SJCRH30 (cell line): Measurements from ENCODE around the gene DNAAF5. TPM values are rescaled to one million over a fixed set of nuclear protein-coding genes. Genes with fewer than 3 reads are reported as not detected.

ENCODE experiments used
- DNase-seq, 2 experiments: peaks; one replicate each; pipeline ENCODE4 v3.0.0-alpha.2; 2015 to 2020
- H3K27ac ChIP-seq: fragments of 250-450 bp; sonication (Bioruptor Pico); 2 replicates; pipeline ENCODE4 v1.5.1; 2020; ENCODE audit warnings: mild to moderate bottlenecking, moderate library complexity
- H3K27me3 ChIP-seq: fragments of 250-450 bp; sonication (Bioruptor Pico); 2 replicates; pipeline ENCODE4 v1.5.1; 2020; ENCODE audit warnings: mild to moderate bottlenecking, moderate library complexity
- H3K36me3 ChIP-seq: fragments of 250-450 bp; sonication (Bioruptor Pico); 2 replicates; pipeline ENCODE4 v1.5.1; 2020; ENCODE audit warnings: mild to moderate bottlenecking, moderate library complexity
- H3K4me1 ChIP-seq: fragments of 250-450 bp; sonication (Bioruptor Pico); 2 replicates; pipeline ENCODE4 v1.5.1; 2020; ENCODE audit warnings: mild to moderate bottlenecking, moderate library complexity
- H3K4me3 ChIP-seq: fragments of 250-450 bp; sonication (Bioruptor Pico); 2 replicates; pipeline ENCODE4 v1.5.1; 2020; ENCODE audit warnings: mild to moderate bottlenecking, moderate library complexity
- H3K9me3 ChIP-seq: fragments of 250-450 bp; sonication (Bioruptor Pico); replicated peaks from 2 replicates; pipeline ENCODE4 v1.5.1; 2020; ENCODE audit warnings: mild to moderate bottlenecking, moderate library complexity
- total RNA-seq: library from RNA; depleted of rRNA; stranded (reverse); fragments of >200 nt; shearing (Covaris generic); gene quantifications from 2 replicates; pipeline ENCODE4 v1.2.3, GENCODE V29; 2014; rRNA removed

The DNAAF5 gene
- 18.4 and 19.4 TPM in 2 replicates for total RNA-seq

DNA sequence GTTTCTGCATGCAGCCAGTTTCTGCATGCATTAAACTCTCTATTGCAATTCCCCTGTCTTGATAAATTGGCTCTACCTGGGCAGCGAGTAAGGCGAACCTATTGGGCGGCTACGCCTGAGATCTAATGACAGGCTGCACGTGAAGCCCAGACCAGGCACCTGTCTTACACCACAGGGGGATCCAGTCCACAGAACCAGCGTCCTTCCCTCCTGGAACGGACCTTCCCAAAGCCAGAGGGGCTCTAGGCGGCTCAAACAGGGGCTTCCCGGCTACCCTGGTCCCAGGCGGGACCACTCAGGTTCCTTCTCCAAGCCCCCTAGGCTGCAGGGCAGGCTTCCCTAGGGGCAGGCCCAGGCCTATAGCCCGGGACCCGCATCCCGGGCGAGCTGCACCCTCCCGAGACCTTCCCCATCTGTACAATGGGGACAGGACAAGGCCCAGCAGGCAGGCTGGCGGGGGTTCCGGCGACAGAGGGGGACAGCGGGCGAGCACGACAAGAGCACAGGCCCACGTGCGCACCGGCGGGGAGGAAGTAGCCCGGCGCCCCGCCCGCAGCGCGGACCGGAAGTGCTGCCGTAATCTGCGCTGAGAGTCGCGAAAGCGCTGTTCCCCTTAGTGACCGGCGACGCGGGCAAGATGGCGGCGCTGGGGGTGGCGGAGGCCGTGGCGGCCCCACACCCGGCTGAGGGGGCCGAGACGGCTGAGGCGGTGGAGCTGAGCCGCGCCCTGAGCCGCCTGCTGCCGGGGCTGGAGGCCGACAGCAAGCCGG is at the start of gene DNAAF5:
TSS of gene DNAAF5 (plus strand) at position 616 of the 770 bp plus-strand sequence. CDS start at position 638, 22 bp downstream.
- H3K4me1 ChIP-seq: no peaks in the 10 kb centered on the region
- no peaks in the 10 kb centered on the region for H3K27me3 ChIP-seq
- H3K36me3 ChIP-seq: no peaks in the 10 kb centered on the region
- peak within 1 kb of the TSS; percentile 92 for H3K4me3 ChIP-seq
- DNase-seq: peak; percentile 76 to 81
- H3K27ac ChIP-seq: peak within 1 kb of the TSS; percentile 52
- no peaks in the 10 kb centered on the region for H3K9me3 ChIP-seq

DNA sequence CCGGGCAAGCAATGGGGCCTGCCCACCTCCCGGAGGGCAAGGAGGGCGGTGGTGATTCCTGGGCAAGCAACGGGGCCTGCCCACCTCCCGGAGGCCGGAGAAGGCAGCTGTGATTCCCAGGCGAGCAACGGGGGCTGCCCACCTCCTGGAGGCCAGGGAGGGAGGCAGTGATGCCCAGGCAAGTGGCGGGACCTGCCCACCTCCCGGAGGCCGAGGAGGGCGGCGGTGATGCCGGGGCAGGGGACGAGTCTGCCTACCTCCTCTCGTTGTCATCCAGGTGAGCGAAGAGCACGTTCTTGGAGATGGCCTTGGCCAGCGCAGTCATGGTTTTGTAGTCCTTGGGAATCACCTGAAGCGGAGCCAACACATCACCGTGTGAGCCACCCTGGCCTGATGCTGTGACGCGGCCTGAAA is 49.5 kb upstream of the DNAAF5 start:
- DNase-seq: no peak
- Histone ChIP-seq H3K27me3 (no peaks in the 10 kb centered on the region), H3K27ac (no peak overlapping the region), H3K4me1 (no peaks in the 10 kb centered on the region; the same call in 1 of the 2 replicates), H3K9me3 (no peaks in the 10 kb centered on the region), H3K4me3 (no peak overlapping the region), H3K36me3 (no peaks in the 10 kb centered on the region)

DNA sequence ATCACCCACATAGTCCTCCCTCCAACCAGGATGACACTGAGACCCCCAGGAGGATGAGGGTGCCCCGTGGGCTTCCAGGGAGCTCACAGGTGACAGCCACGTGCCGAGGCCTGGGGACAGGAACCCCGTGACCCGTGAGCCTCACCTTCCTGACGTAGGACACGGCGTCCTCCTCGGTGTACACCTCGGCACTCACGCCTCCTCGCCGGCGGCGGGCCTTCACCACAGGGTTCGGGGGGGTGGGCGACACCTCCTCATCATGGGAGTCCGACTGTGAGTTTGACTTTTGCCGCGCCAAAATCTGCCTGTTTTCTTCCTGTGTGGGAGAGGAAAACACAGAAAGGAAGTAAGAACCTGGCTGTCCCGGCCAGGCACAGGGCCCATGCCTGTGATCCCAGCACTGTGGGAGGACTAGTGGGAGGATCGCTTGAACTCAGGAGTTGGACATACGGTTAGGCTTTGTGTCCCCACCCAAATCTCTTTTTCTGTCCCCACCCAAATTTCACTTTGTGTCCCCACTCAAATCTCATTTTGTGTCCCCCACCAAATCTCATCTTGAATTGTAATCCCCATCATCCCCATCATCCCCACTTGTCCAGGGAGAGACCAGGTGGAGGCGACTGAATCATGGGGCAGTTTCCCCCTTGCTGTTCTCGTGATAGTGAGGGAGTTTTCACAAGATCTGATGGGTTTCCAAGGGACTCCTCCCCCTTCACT is 45.9 kb upstream of the DNAAF5 start:
- DNase-seq: no peak
- Histone ChIP-seq H3K27me3 (no peaks in the 10 kb centered on the region), H3K4me1 (no peaks in the 10 kb centered on the region), H3K27ac (no peak overlapping the region), H3K4me3 (no peak overlapping the region), H3K36me3 (no peaks in the 10 kb centered on the region), H3K9me3 (0 out of 2 replicates have a peak, but pooled peaks cover 2% of the 10 kb centered on the region)

DNA sequence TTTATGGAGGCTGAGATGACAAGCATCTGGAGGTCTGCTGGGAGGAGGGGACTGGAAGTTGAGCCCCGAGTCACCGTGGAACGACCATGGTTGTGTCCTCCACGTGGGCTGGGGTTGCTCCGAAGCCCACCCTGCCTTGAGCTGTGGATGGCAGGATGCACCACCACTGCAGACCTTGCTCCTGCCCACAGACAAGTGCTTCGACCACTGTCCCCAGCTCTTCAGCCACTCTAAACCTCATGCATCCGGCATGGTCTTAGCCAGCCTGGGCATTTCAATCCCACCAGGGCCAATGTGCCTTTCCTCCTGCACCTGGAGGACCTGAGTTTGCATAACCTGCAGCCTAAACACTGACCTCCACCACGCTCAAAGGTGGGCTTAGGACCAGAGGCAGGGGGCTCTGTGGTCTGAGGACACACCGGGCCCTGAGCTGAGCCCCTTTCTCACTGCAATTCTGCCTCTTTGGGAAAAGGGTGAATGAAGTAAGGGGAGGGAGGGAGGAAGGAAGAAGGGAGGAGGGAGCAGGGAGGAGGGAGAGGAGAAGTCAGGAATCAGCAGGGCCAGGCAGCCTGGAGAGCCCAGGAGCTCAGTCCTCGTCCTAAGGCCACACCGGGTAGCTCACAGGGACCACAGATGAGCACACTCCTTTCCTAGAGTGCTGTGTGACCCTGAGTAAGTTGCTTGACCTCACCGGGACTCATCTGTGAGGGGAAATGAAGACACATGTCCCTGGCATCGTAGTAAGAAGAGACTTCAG is 44.8 kb upstream of the DNAAF5 start:
- H3K4me3 ChIP-seq: no peak overlapping the region
- H3K9me3 ChIP-seq: 0 out of 2 replicates have a peak, but pooled peaks cover 2% of the 10 kb centered on the region
- no peak for DNase-seq
- no peaks in the 10 kb centered on the region for H3K36me3 ChIP-seq
- H3K27ac ChIP-seq: no peak overlapping the region
- no peaks in the 10 kb centered on the region for H3K4me1 ChIP-seq
- no peaks in the 10 kb centered on the region for H3K27me3 ChIP-seq

DNA sequence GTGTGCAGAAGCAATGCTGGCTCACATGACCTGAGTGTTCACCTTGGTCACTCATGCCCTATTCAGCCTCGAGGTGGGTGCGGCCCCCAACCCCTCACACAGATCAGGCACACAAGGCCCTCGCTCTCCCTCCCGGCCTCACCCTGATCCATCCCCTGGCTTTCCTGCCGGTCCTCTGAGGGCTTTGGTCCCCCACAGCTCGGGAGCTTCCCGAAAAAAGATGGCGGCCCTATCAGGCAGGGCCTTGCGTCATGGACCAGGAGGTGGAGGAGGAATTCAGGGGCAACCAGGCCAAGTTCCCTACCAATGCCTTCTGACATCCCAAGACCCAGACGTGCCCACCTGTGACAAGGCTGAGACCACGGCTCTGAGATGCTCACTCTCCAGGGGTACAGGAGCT is 43.7 kb upstream of the DNAAF5 start:
- no peak overlapping the region for H3K4me3 ChIP-seq
- no peak for DNase-seq
- H3K9me3 ChIP-seq: 0 out of 2 replicates have a peak, but pooled peaks cover 2% of the 10 kb centered on the region
- no peaks in the 10 kb centered on the region for H3K4me1 ChIP-seq
- no peaks in the 10 kb centered on the region for H3K36me3 ChIP-seq
- H3K27me3 ChIP-seq: no peaks in the 10 kb centered on the region
- H3K27ac ChIP-seq: no peak overlapping the region

DNA sequence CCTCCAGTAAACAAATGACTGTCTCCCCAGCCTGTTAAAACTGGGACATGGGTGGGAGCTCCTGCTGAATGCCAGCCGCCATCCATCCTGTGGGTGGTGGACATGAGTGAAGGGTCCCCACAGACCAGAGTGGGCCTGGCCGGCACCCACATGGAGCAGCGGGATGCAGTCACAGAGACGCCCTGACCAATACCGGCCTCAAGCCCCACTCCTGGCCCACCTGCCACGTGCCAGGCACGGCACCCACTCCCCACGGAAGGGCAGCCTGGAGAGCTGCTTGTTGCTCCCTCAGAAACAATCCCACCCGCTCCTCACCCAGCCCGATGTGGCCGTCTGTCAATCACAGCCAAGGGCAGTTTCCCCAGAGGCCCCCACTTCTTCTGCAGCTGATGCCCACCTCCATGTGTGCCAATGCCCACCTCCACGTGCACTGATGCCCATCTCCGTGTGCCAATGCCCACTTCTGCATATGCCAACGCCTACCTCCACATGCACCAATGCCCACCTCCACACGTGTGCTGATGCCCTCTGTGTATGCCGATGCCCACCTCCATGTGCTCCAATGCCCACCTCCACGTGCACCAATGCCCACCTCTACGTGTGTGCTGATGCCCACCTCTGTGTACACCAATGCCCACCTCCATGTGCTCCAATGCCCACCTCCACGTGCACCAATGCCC is 42.8 kb upstream of the DNAAF5 start:
- 0 out of 2 replicates have a peak, but pooled peaks cover 2% of the 10 kb centered on the region for H3K9me3 ChIP-seq
- no peaks in the 10 kb centered on the region for H3K4me1 ChIP-seq
- H3K4me3 ChIP-seq: no peak overlapping the region
- no peaks in the 10 kb centered on the region for H3K27me3 ChIP-seq
- no peaks in the 10 kb centered on the region for H3K36me3 ChIP-seq
- no peak overlapping the region for H3K27ac ChIP-seq
- no peak for DNase-seq

DNA sequence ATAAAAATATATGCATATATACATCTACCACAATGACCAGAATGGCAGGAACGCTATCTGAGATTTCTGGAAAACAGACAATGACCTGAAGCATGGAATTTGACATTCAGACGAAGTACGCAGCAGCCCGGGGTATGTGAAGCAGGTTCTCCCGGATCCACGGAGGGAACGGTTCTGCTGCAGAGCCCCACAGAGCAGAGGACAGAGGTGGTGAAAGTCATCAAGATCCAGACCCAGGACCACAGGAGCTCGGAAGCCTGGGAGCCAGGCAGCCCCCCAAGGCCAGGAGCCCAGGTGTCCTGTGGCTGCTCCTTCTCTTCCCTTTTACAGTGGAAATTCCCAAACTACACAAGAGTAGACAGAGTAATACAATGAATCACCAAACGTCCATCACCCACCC is 42.1 kb upstream of the DNAAF5 start:
- no peaks in the 10 kb centered on the region for H3K27me3 ChIP-seq
- 0 out of 2 replicates have a peak, but pooled peaks cover 2% of the 10 kb centered on the region for H3K9me3 ChIP-seq
- no peaks in the 10 kb centered on the region for H3K36me3 ChIP-seq
- H3K4me1 ChIP-seq: no peaks in the 10 kb centered on the region
- H3K27ac ChIP-seq: no peak overlapping the region
- no peak overlapping the region for H3K4me3 ChIP-seq
- DNase-seq: no peak

DNA sequence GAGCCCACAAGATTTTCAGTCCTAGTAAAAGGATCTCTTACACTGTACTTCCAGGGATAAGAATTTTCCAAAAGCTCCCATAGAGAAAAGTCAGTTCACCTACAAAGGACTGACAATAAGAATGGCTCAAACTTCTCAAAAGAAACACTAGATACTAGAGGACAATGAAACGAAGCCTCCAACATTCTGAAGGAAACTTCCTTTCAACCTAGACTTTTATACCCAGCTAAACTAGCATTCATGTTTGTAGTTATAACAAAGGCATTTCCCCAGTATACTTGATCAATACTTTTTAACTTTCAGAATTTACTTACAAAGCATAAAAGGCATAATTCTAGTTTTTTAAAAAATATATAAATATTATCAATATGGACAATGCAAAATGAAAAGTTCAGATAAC is 41.0 kb upstream of the DNAAF5 start:
- Histone ChIP-seq H3K36me3 (no peaks in the 10 kb centered on the region), H3K9me3 (0 out of 2 replicates have a peak, but pooled peaks cover 2% of the 10 kb centered on the region), H3K27me3 (no peaks in the 10 kb centered on the region), H3K4me3 (no peak overlapping the region), H3K27ac (no peak overlapping the region), H3K4me1 (no peaks in the 10 kb centered on the region)
- DNase-seq: no peak

DNA sequence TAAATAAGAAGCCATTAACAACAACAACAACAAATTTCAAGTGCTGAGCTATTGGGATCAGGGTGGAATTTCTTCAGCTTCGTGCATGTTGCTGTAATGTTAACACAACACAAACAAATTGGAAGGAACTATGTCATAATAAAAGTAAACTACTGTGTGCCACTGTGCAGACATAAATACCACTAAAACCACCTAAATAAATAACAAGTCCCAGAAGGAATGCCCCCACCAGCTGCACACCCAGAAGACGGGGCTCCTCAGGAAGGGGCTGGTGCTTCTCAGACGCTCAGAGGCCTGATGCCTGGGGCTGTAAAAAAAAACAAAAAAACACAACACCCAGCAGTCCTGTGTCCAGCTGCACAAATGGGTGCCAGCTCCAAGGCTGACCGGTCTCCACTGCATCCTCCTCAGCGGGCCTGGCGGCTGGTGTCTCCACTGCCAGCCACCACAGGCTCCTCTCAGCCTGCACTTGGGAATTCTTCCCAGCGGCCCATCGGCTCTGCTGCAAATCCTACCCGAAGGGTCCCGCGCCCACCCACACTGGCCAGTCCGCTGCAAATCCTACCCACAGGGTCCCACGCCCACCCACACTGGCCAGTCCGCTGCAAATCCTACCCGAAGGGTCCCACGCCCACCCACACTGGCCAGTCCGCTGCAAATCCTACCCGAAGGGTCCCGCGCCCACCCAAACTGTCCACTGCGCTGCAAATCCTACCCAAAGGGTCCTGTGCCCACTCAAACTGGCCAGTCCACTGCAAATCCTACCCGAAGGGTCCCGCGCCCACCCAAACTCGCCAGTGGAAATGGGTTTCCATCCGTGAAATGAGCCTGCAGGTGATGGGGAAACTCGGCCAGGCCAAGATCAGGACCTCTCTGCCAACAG is 35.8 kb upstream of the DNAAF5 start:
- Histone ChIP-seq H3K36me3 (no peaks in the 10 kb centered on the region), H3K9me3 (no peaks in the 10 kb centered on the region), H3K4me3 (no peak overlapping the region), H3K4me1 (no peaks in the 10 kb centered on the region), H3K27ac (no peak overlapping the region), H3K27me3 (no peaks in the 10 kb centered on the region)
- DNase-seq: no peak

DNA sequence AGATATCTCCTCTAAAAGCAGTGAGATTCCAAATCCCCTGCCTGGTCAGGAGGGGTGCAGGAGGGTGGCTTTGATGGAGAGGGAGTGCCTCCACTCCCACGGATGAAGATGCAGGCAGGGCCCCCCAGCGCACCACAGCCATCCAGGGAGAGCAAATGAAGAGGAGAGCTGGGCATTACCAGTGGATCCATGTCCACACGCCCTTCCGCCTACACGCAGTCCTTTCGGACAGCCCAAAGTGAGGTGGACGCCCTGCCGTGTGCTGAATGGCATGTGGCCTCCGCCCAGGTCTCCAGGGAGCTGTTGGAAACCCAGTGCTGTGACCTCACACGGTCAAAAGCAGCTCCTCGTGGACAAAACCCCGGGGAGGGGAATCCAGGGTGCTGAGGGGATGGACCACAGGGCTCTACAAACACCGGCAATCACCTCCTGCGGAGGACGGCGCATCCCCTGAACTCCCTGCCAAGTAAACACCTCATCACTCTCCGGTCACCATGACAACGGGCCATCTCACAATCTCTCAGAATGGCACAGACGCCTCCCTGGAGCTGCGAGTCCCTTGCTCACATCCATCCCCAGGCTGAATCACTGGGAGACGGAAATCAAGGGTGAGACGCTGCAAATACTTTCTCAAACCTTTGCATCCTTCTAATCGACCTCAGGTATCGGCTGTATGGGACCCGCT is 35.0 kb upstream of the DNAAF5 start:
- H3K27me3 ChIP-seq: no peaks in the 10 kb centered on the region
- H3K4me3 ChIP-seq: no peak overlapping the region
- H3K27ac ChIP-seq: no peak overlapping the region

DNA sequence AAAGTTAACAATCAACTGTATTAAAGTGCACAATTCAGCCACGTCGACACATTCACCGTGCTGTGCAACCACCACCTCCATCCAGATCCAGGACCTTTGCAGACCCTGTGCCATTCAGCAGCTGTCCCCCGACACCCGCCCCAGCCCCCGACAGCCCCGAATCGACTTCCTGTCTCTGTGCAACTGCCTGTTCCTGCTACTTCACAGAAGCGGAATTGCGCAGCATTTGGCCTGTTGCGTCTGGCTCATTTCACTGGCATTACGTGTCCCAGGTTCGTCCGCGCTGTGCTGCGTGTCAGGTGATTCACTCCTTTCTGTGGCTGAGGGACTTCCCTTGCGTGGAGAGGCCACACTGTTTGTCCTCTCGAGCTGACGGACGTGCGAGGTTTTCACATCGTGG is 33.2 kb upstream of the DNAAF5 start:
- DNase-seq: no peak
- no peak overlapping the region for H3K4me3 ChIP-seq

More for the DNA sequence above, 35.0 kb upstream of the DNAAF5 start:
- Histone ChIP-seq H3K36me3 (no peaks in the 10 kb centered on the region), H3K4me1 (no peaks in the 10 kb centered on the region), H3K9me3 (no peaks in the 10 kb centered on the region)
- no peak for DNase-seq

DNA sequence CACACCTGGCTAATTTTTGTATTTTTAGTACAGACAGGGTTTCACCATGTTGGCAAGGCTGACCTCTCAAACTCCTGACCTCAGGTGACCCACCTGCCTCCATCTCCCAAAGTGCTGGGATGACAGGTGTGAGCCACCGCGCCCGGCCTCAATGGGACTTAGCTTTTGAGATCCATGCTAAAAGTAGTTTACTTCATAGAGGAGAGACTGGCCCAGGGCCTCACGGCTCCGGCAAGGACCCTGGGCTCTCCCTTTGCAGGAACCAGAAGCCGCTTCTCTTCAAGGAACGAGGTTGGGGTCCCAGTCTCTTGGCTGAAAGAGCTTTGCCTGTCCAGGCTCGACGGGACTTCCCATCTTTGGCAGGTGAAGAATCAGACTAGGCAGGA is 30.1 kb upstream of the DNAAF5 start:
- no peaks in the 10 kb centered on the region for H3K27me3 ChIP-seq
- H3K27ac ChIP-seq: no peak overlapping the region
- H3K36me3 ChIP-seq: no peaks in the 10 kb centered on the region
- no peak for DNase-seq
- no peaks in the 10 kb centered on the region for H3K9me3 ChIP-seq
- H3K4me1 ChIP-seq: no peaks in the 10 kb centered on the region
- no peak overlapping the region for H3K4me3 ChIP-seq

More for the DNA sequence above, 33.2 kb upstream of the DNAAF5 start:
- Histone ChIP-seq H3K27ac (no peak overlapping the region), H3K9me3 (no peaks in the 10 kb centered on the region), H3K36me3 (no peaks in the 10 kb centered on the region), H3K4me1 (no peaks in the 10 kb centered on the region), H3K27me3 (no peaks in the 10 kb centered on the region)

DNA sequence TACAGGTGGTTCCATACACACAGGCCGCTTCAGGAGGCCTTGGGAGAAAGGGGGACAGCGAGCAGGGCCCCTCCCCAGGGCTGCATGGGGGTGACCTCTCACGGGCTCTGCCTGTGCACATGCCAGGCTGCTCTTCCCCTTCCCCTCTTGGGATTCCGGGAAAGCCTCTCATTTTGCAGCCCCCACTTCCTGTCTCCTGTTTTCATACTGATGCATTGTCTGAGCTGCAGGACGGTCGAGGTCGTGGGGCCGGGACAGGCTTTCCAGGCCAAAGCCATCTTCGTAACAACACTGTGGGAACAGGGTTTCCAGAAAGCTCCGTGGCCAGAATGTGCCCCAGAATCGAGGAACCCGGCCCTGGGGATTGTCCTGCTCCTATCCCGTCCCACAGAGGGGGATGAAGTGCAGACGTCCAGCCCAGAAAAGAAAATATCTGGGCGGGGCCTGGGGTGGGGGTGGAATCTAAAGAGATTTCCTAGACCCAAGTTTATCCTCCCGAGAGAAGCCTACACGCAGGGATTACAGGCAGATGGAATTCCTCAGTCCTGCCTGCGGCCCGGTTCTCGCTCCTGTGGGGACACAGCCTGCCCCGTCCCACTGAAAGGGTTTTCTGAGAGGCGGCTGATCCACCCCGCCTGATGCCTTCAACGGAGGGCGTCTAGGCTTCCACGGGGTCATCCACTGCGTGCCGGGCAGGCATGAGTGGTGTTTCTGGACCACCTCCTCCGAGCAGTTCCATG is 29.5 kb upstream of the DNAAF5 start:
- no peak for DNase-seq
- H3K27me3 ChIP-seq: no peaks in the 10 kb centered on the region
- no peak overlapping the region for H3K27ac ChIP-seq
- H3K4me1 ChIP-seq: no peaks in the 10 kb centered on the region
- no peaks in the 10 kb centered on the region for H3K36me3 ChIP-seq
- no peak overlapping the region for H3K4me3 ChIP-seq
- no peaks in the 10 kb centered on the region for H3K9me3 ChIP-seq
